ENCODE data around the gene HEMK1. TPM values are rescaled to one million over a fixed set of nuclear protein-coding genes. Genes with fewer than 3 reads are reported as not detected.
A peak's percentile ranks its signal among the peaks of the same experiment; 100 is the strongest.

Gene HEMK1
- total and polyA plus RNA-seq, 2 of the 8 experiments (the other 6 are each of a cell fraction or from before 2014, with no cell fraction given) = 9.7 to 10.6 TPM

- TF ChIP-seq CTCF (IDR thresholded peaks at IDR 0.05; ENCODE audit: control extremely low read depth in 1 of 3, insufficient read depth in 1 of 3, low read depth in 1 of 3, low read length in 3 of 3) (peak in 2 of 3 experiments; percentile 98 to 100; a peak in 3 of 4 replicates), EGR1 (IDR thresholded peaks at IDR 0.05; ENCODE audit: borderline replicate concordance, low read depth, low read length) (no peak), CTBP2 (IDR thresholded peaks at IDR 0.05; ENCODE audit: borderline replicate concordance, insufficient read depth, insufficient read length, low read length) (no peak), RXRA (IDR thresholded peaks at IDR 0.05; ENCODE audit: insufficient read depth, low read depth, low read length) (no peak), TEAD4 (IDR thresholded peaks at IDR 0.05; ENCODE audit: low read depth, low read length) (peak; percentile 76; the same call in 1 of the 2 replicates), SIX5 (IDR thresholded peaks at IDR 0.05; ENCODE audit: low read depth, low read length) (no peak), CEBPB (IDR thresholded peaks at IDR 0.05; ENCODE audit: low read depth, low read length) (0 out of 2 replicates have a peak, but pooled peaks have one; percentile 34), SP1 (IDR thresholded peaks at IDR 0.05; ENCODE audit: low read depth, low read length) (0 out of 2 replicates have a peak, but pooled peaks have one; percentile 0), TAF1 (IDR thresholded peaks at IDR 0.05; ENCODE audit: low read depth, low read length) (no peak), ASH2L (IDR thresholded peaks at IDR 0.05; ENCODE audit: low read length) (peak; percentile 51), USF2 (IDR thresholded peaks at IDR 0.05; ENCODE audit: low read length) (no peak), KDM1A (IDR thresholded peaks at IDR 0.05; ENCODE audit: borderline replicate concordance, low read length) (no peak)
These were observed 46.9 kb downstream of the HEMK1 start (continued) for GRCh38 chr3:50616003-50616769.
